Osteocyte (in vitro differentiated cells): Measurements from ENCODE around the gene PACC1. TPM values are rescaled to one million over a fixed set of nuclear protein-coding genes. Genes with fewer than 3 reads are reported as not detected.

Experiments
- DNase-seq: peaks from one replicate; pipeline ENCODE4 v3.0.0; 2021; ENCODE audit warnings: mixed read lengths; ENCODE audit not compliant: unreplicated experiment; ENCODE audit errors: extremely low spot score
- H3K27ac Mint-ChIP-seq: one replicate; pipeline ENCODE4 v1.8.0; 2021; ENCODE audit warnings: mild to moderate bottlenecking, mixed read lengths; ENCODE audit not compliant: unreplicated experiment
- H3K27me3 Mint-ChIP-seq: one replicate; pipeline ENCODE4 v1.8.0; 2021; ENCODE audit warnings: mixed read lengths; ENCODE audit not compliant: unreplicated experiment
- H3K36me3 Mint-ChIP-seq: one replicate; pipeline ENCODE4 v1.8.0; 2021; ENCODE audit warnings: mixed read lengths; ENCODE audit not compliant: unreplicated experiment
- H3K4me1 Mint-ChIP-seq: one replicate; pipeline ENCODE4 v1.8.0; 2021; ENCODE audit warnings: mixed read lengths; ENCODE audit not compliant: unreplicated experiment
- H3K4me3 Mint-ChIP-seq: one replicate; pipeline ENCODE4 v1.8.0; 2021; ENCODE audit warnings: mild to moderate bottlenecking, moderate library complexity, mixed read lengths; ENCODE audit not compliant: unreplicated experiment
- H3K9me3 Mint-ChIP-seq: one replicate; pipeline ENCODE4 v1.8.0; 2021; ENCODE audit warnings: mixed read lengths; ENCODE audit not compliant: unreplicated experiment
- CTCF ChIP-seq: fragments of 200-600 bp; sonication (generic); IDR thresholded peaks from 2 replicates; pipeline ENCODE4 v1.5.0; 2021; ENCODE audit warnings: antibody characterized with exemption, mild to moderate bottlenecking, moderate library complexity
- total RNA-seq: library from RNA; stranded (reverse); gene quantifications from 2 replicates; pipeline ENCODE4 v1.2.1, GENCODE V29; 2021

Gene PACC1
- total RNA-seq, 1 donor from 2014 or later: 11.4 TPM

GRCh38 chr1:212450331-212450881 lies 35.7 kb upstream of the PACC1 start:
- Mint-ChIP-seq H3K36me3 (peaks cover 9% of the 10 kb centered on the region), H3K4me1 (peaks cover 8% of the 10 kb centered on the region), H3K27ac (no peak overlapping the region), H3K9me3 (no peaks in the 10 kb centered on the region), H3K27me3 (no peaks in the 10 kb centered on the region), H3K4me3 (no peak overlapping the region)
- no peak for TF ChIP-seq CTCF
- DNase-seq: no peak

GRCh38 chr1:212447478-212447877 lies 32.8 kb upstream of the PACC1 start:
- Mint-ChIP-seq H3K27me3 (no peaks in the 10 kb centered on the region), H3K27ac (no peak overlapping the region), H3K4me3 (no peak overlapping the region), H3K4me1 (peaks cover 2% of the 10 kb centered on the region), H3K9me3 (no peaks in the 10 kb centered on the region), H3K36me3 (peaks cover 12% of the 10 kb centered on the region)
- DNase-seq: no peak
- TF ChIP-seq CTCF: no peak

- Mint-ChIP-seq H3K9me3 (no peaks in the 10 kb centered on the region), H3K27ac (no peak overlapping the region), H3K4me1 (no peaks in the 10 kb centered on the region)
These were observed 31.6 kb upstream of the PACC1 start for GRCh38 chr1:212446333-212446732.

GRCh38 chr1:212442408-212442807 lies 27.7 kb upstream of the PACC1 start:
- H3K4me3 Mint-ChIP-seq: no peak overlapping the region
- no peak for TF ChIP-seq CTCF
- no peak overlapping the region for H3K27ac Mint-ChIP-seq
- no peaks in the 10 kb centered on the region for H3K27me3 Mint-ChIP-seq
- no peak for DNase-seq
- H3K4me1 Mint-ChIP-seq: no peaks in the 10 kb centered on the region
- H3K9me3 Mint-ChIP-seq: no peaks in the 10 kb centered on the region
- H3K36me3 Mint-ChIP-seq: peaks cover 12% of the 10 kb centered on the region

More at GRCh38 chr1:212446333-212446732, 31.6 kb upstream of the PACC1 start:
- no peak for TF ChIP-seq CTCF
- no peaks in the 10 kb centered on the region for H3K27me3 Mint-ChIP-seq
- peaks cover 12% of the 10 kb centered on the region for H3K36me3 Mint-ChIP-seq
- no peak overlapping the region for H3K4me3 Mint-ChIP-seq
- no peak for DNase-seq

- H3K27ac Mint-ChIP-seq: no peak overlapping the region
- no peaks in the 10 kb centered on the region for H3K27me3 Mint-ChIP-seq
- no peaks in the 10 kb centered on the region for H3K4me1 Mint-ChIP-seq
- no peaks in the 10 kb centered on the region for H3K9me3 Mint-ChIP-seq
- H3K36me3 Mint-ChIP-seq: peaks cover 3% of the 10 kb centered on the region
- no peak for DNase-seq
- H3K4me3 Mint-ChIP-seq: no peak overlapping the region
- TF ChIP-seq CTCF: no peak
These were observed 25.7 kb upstream of the PACC1 start for GRCh38 chr1:212440419-212440818.
